GM21529 (cell line): ENCODE results near the gene DUSP21.
"Not testable (repeated sequence)": the region's sequence is repeated elsewhere in the genome, so short reads cannot be mapped to it uniquely, and the experiment has no call there.

ENCODE experiments used
- ATAC-seq: cut with Tn5 transposase; IDR thresholded peaks from one replicate; pipeline ENCODE4 v1.9.1; 2021; ENCODE audit not compliant: unreplicated experiment

The DUSP21 gene

GRCh38 chrX:44843753-44844152 lies at the start of gene DUSP21:
Gene DUSP21, plus strand, starts transcription at chrX:44844021. Its CDS starts 112 bp downstream, at chrX:44844133.
- no peak for ATAC-seq

- ATAC-seq = no peak
These were observed 47.8 kb upstream of the DUSP21 start for GRCh38 chrX:44795945-44796450.

- ATAC-seq = no peak
These were observed 41.2 kb upstream of the DUSP21 start for GRCh38 chrX:44802613-44803012.

- ATAC-seq = no peak
These were observed 28.1 kb upstream of the DUSP21 start for GRCh38 chrX:44815681-44816080.

- ATAC-seq = no peak
These were observed 27.5 kb upstream of the DUSP21 start for GRCh38 chrX:44816367-44816766.

GRCh38 chrX:44817029-44817428 lies 26.8 kb upstream of the DUSP21 start:
- ATAC-seq = no peak

GRCh38 chrX:44822601-44823000 lies 21.2 kb upstream of the DUSP21 start:
- ATAC-seq = no peak

GRCh38 chrX:44823193-44823592 lies 20.6 kb upstream of the DUSP21 start:
- not testable (repeated sequence) for ATAC-seq

GRCh38 chrX:44828008-44828605 lies 15.7 kb upstream of the DUSP21 start:
- ATAC-seq = no peak

- ATAC-seq = no peak
These were observed 14.0 kb upstream of the DUSP21 start for GRCh38 chrX:44829832-44830231.

GRCh38 chrX:44842550-44843317 lies 1.1 kb upstream of the DUSP21 start:
- ATAC-seq = no peak

- ATAC-seq = no peak
These were observed 511 bp upstream of the DUSP21 start for GRCh38 chrX:44843318-44843702.

GRCh38 chrX:44844204-44844603 lies 383 bp downstream of the DUSP21 start:
- ATAC-seq = no peak

GRCh38 chrX:44850891-44851290 lies 7.1 kb downstream of the DUSP21 start:
- not testable (repeated sequence) for ATAC-seq

- ATAC-seq = no peak
These were observed 27.4 kb downstream of the DUSP21 start for GRCh38 chrX:44871114-44871645.

- peak; percentile 23 for ATAC-seq
These were observed 28.4 kb downstream of the DUSP21 start for GRCh38 chrX:44871931-44872820.

- ATAC-seq = peak; percentile 88
These were observed 29.1 kb downstream of the DUSP21 start, which contains the start of gene KDM6A for GRCh38 chrX:44872821-44873414. Gene KDM6A, plus strand, starts transcription at chrX:44873188. Its CDS starts 364 bp downstream, at chrX:44873552.

- peak; percentile 8 for ATAC-seq
These were observed 29.8 kb downstream of the DUSP21 start for GRCh38 chrX:44873415-44874276.

- ATAC-seq = no peak
These were observed 30.8 kb downstream of the DUSP21 start for GRCh38 chrX:44874420-44875184.
